GM19324 (cell line): ENCODE measurements around the gene CCR6.
"Not testable (repeated sequence)": the region's sequence is repeated elsewhere in the genome, so short reads cannot be mapped to it uniquely, and the experiment has no call there.

ENCODE experiments used
- ATAC-seq: cut with Tn5 transposase; IDR thresholded peaks from one replicate; pipeline ENCODE4 v1.9.1; 2021; ENCODE audit warnings: mild to moderate bottlenecking, moderate library complexity; ENCODE audit not compliant: unreplicated experiment, low FRiP score

CCR6 gene

DNA sequence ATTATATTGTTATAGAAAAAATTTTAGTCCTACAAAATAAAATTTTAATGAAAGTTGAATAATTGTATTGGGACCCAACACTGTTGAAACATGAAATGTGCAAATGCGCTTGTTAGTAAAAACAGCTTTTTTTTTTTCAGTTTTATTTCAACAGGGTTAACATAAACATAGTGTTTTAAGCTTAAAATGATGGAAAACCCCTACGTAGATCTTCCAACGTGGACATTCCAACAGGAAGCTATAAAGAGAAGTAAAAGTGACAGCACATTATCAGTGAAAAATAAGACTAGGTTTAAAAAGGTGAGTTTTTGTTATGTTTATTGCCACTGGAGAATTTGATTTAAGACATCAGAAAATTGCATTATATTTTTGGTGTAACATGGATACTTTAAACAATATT lies 41.4 kb downstream of the CCR6 start:
- no peak for ATAC-seq

DNA sequence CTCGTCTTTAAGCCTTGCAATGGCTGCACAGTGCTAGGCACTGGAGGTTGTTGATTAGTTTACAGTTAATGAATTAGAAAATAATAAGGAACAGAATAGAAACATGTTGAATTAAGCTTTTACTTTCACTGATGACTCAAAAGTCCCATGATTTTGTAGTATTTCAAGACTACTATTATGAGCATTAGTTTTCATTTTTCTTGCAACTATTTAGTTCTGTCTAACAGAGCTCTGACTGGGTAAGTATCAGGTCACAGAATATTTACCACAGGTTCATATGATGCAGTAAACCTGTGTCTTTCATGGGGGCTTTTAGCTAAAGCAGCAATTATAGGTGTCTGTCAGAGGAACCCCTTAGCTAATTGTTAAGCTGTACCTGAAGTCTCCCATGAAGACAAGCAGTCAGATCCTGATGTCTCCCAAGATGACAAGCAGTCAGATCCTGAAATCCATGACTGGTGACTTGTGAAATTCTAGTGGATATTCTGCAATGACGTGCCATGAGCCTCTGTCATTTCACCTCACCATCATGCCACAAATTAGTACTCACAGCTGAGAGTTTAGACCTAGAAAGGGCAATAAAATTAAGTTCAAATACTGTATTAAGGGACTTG lies 43.1 kb downstream of the CCR6 start:
- ATAC-seq, result no peak

DNA sequence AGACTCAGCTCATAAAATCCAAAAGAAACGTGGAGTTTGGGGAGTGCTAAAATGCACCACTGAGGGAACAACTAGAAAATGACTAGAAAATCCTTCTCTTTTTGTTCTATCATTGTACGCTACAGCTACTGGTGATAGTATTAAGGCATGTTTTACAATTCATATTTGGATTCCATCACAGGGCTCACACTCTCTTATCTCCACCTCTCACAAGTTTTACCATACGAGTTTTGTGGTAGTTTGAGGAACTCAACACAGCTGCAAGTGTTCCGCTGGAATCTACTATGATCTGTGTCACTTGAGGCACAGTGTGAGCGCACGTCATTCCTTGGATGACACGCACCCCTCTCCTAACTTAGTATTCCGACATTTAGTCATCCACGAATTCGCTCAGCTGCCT lies 44.8 kb downstream of the CCR6 start:
- ATAC-seq, result not testable (repeated sequence)

DNA sequence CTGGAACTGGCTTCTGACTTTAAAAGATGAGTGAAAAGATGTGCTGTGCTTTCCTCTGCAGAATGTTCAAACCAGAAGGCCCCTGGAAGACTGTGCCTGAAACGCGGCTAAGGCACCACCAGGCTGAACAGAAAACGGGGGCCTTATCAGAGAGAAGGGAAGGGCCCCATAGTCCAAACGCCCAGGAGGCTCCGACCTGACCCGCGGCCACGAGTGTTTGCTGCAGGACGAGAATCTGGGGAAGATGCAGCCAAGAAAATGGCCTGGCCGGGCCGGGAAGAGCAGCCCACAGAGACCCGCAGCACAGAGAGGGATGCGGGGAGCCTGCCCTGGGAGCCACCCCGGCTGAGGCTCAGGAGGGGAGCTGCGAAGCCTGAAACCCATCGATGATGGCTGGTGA lies 45.4 kb downstream of the CCR6 start:
- not testable (repeated sequence) for ATAC-seq

DNA sequence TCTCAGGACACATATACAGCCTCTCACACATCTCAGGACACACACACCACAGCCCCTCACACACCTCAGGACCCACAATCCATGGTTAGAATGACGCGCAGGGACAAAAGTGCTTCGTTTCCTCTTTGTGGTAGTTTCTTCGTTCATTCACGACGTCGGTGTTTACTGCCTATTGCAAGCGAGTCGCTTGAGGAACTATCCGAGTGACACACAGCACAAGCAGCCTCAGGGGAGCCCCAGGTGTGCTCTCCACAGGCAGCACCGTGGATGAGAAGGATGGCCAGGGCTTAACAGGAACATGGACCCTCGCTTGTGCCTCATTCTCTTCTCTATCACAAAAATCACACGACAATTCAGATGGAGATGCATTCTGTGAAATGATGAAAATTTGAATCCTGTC lies 47.0 kb downstream of the CCR6 start:
- ATAC-seq, result not testable (repeated sequence)

DNA sequence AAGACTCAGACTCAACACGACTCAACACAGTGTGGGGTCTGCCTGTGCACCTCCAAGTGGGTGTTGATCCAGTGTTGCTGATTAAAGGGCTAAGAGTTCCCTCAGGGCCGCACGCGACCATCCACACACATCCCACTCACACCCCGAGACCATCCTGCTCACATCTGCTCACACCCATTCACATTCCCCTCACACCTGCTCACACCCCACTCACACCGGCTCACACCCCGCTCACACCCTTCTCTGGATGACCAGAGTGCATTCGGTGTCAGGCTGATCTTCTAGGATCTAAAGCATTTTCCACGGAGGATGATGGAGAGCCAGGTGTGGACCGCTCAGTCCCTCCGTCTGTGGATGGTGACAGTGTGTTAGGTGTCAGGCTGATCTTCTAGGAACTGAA lies 48.4 kb downstream of the CCR6 start:
- ATAC-seq, result not testable (repeated sequence)

DNA sequence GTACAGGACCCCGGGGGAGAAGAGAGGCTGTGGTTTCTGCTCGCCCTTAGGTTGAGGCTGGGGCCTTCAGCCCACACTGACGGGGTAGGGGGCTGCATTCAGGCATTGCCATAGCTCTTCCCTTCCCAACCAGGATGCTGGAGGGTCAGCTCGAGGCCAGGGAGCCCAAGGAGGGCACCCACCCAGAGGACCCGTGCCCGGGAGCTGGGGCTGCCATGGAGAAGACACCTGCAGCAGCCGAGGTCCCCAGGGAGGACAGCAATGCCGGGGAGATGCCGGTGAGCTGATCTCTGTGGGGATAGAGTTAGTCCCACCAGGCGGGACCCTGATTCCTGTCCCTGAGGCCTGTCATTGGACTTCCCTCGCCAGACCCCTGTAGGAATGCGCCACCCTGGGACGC lies 49.1 kb downstream of the CCR6 start:
- ATAC-seq, result not testable (repeated sequence)

DNA sequence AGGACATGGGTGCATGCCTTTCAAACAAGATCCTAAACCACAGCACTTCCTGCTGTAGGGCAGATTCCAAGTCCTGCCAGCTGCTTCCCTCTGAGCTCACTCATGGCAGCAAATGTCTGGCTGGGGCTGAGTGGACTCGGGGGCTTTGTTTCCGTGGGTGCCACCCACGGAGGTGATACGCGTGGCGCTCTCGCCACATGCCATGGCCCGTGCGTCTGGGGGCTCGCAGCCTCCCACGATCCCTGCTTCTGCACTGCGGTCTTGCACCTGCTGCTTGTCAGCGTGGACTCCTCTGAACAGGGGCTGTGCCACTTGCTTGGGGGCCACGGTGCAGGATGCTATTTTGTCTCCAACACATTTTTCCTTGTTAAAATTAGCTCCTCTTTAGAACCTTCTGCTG lies 54.4 kb downstream of the CCR6 start:
- ATAC-seq, result not testable (repeated sequence)

DNA sequence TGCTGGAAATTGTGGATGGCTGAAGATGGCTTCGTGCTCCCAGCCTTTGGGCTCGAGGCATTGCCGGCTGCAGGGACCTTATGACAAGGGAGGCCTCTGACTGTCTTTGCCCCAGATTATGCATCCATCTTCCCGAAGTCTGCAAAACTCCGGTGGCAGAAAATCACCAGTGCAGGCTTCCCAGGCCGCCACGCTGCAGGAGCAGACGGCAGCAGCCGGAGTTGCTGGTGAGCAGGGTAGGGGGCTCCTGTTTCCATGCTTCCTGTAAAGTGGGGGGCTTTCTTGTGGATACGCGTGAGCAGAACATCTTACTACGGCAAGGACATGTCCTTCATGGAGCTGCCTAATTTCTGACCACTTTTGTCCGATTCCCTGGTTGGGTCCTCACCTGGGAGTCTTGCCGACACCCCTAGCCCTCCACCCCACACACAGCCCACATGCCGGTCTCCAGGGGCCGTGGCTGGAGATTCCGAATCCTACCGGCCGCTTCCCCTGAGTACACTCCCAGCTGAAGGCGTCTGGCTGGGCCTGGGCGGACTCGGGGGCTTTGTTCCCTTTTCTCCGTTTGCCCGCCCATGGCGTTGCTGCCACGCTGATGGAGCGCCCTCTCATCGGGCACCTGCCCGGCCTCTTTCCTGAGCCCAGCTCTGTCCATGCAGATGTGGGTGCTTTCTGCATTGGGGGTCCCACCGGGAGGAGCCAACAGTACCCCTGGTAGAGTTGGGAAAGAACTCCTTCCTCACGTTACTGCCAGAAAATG lies 56.2 kb downstream of the CCR6 start:
- not testable (repeated sequence) for ATAC-seq

DNA sequence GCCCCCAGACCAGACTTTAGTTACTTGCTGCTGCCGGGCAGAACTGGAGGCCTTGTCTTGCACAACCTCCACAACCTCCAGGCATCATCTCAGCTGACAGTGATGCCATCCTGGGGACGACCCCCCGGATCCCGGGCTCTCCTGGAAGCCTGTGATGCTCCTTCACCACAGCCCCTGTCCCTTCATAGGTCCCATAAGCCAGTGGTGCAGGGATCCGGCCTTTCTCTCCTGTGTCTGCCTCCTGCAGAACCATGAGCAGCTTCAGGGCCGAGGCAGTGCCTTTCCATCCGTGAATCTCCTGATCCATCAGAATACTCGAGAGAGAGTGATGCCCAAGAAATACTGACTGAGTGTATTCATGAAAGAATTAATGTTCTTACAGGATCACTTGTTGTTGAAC lies 57.2 kb downstream of the CCR6 start:
- not testable (repeated sequence) for ATAC-seq

DNA sequence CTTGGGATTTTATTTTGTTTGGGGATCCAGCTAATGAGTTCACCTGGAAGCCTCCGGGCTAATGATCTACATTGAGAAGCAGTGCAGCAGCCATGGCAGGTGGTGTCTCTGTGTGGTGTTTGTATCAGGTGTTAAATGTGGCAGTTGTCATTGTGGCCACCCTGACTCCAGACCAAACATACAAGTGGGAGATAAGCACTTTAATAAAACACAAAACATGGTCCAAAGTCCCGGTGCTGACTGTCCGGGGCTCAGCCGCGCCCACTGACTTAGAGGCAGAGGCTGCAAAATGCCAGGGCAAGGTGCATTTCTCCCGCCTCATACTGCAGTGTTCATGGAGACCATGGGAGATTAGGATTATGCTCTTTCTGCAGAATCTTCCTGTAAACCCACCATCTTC lies 58.5 kb downstream of the CCR6 start:
- not testable (repeated sequence) for ATAC-seq

DNA sequence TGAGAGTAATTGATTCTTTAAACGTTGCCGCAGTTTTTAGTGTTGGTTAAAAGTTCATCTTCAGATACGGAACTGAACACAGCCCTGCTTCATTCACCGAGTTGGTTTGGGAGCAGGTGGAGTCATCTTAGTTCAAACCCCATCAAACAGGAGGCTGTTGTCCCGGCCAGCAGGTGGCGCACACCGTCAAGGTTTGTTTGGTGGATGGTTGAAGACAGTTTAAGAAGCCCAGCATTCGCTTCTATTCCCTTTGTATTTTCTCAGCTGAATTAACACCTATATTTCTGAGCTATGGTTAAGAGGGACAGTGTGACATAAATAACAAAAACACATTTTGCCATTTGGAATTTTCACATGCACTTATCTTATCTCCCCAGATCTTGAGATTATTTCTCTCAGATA lies 60.0 kb downstream of the CCR6 start:
- not testable (repeated sequence) for ATAC-seq

DNA sequence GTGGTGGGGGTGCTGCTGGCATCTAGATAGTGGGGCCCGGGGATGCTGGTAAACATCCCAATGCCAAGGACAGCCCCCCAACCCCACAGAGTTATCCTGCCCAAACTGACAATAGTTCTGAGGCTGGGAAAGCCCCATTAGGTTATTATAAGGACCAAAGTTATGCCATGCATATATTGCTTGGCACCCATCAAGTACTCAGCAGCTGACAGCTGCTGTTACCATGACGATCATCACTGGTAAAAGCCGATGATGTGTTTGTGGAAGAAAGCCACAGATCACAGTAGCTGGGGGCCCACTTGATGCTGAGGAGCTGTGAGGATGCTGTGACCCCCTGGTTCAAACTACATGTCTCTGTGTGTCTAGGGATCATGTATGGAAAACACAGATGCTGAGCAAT lies 62.2 kb downstream of the CCR6 start:
- ATAC-seq, result not testable (repeated sequence)

DNA sequence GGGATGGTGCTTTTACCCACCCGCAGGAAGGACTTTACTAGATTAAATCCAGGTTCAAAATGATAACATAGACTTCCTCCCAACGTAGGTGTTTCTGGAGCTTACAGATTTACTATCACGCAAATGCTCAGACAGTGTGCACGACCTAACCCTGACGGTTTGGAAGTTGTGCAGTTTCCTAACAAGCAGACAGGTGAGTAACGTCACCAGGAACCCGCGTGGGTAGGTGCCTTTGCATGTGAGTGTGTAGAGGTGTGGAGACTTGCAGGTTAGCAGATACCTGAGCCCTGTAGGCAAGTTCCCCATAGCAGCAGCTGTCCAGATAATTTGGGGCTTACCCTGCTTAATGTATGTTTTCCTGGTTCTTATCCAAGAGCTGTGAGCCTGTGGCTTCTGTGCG lies 64.4 kb downstream of the CCR6 start:
- ATAC-seq, result not testable (repeated sequence)
